SK-N-SH treated with all-trans-retinoic acid at 6 μM for 48 hours (cell line): ENCODE measurements around the gene ALB.

Source experiments
- ATAC-seq: fragments of 200-7000 bp; cut with Tn5 transposase; 3 replicates; pipeline ENCODE4 v1.9.1; 2020; ENCODE audit warnings: mild to moderate bottlenecking, moderate library complexity
- BACH2 ChIP-seq: fragments of 250-450 bp; sonication (Bioruptor Pico); IDR thresholded peaks from 2 replicates; pipeline ENCODE4 v1.9.0; 2021; ENCODE audit warnings: mild to moderate bottlenecking, borderline replicate concordance
- CREB5 ChIP-seq: fragments of 250-450 bp; sonication (Bioruptor Pico); IDR thresholded peaks from 2 replicates; pipeline ENCODE4 v1.5.1; 2020; ENCODE audit warnings: low read depth, mild to moderate bottlenecking, moderate library complexity
- CSDC2 ChIP-seq: fragments of 250-450 bp; sonication (Bioruptor Pico); IDR thresholded peaks from 2 replicates; pipeline ENCODE4 v1.5.0; 2020; ENCODE audit warnings: mild to moderate bottlenecking, moderate library complexity
- GLIS3 ChIP-seq: fragments of 250-450 bp; sonication (Bioruptor Pico); IDR thresholded peaks from 2 replicates; pipeline ENCODE4 v1.5.0; 2020; ENCODE audit warnings: mild to moderate bottlenecking, moderate library complexity
- OSR1 ChIP-seq: fragments of 250-450 bp; sonication (Bioruptor Pico); IDR thresholded peaks from 2 replicates; pipeline ENCODE4 v1.8.0; 2022; ENCODE audit warnings: moderate library complexity, mild to moderate bottlenecking, inconsistent platforms
- PATZ1 ChIP-seq: fragments of 250-450 bp; sonication (Bioruptor Pico); IDR thresholded peaks from 2 replicates; pipeline ENCODE4 v1.8.0; 2020; ENCODE audit warnings: mild to moderate bottlenecking, moderate library complexity, borderline replicate concordance
- PPARA ChIP-seq: fragments of 250-450 bp; sonication (Bioruptor Pico); IDR thresholded peaks from 2 replicates; pipeline ENCODE4 v1.5.0; 2020; ENCODE audit warnings: mild to moderate bottlenecking, borderline replicate concordance
- RARB ChIP-seq: fragments of 250-450 bp; sonication (Bioruptor Pico); IDR thresholded peaks from 2 replicates; pipeline ENCODE4 v1.8.0; 2021; ENCODE audit warnings: mild to moderate bottlenecking, moderate library complexity
- SNAI2 ChIP-seq: fragments of 250-450 bp; sonication (Bioruptor Pico); IDR thresholded peaks from 2 replicates; pipeline ENCODE4 v1.5.0; 2020; ENCODE audit warnings: mild to moderate bottlenecking, moderate library complexity
- TCF4 ChIP-seq: fragments of 250-450 bp; sonication (Bioruptor Pico); IDR thresholded peaks from 2 replicates; pipeline ENCODE4 v1.8.0; 2021; ENCODE audit warnings: mild to moderate bottlenecking, moderate library complexity, borderline replicate concordance
- TOX ChIP-seq: fragments of 250-450 bp; sonication (Bioruptor Pico); IDR thresholded peaks from 2 replicates; pipeline ENCODE4 v1.8.0; 2021; ENCODE audit warnings: mild to moderate bottlenecking, moderate library complexity, borderline replicate concordance
- ZC3H10 ChIP-seq: fragments of 250-450 bp; sonication (Bioruptor Pico); IDR thresholded peaks from 2 replicates; pipeline ENCODE4 v1.5.1; 2021; ENCODE audit warnings: mild to moderate bottlenecking, moderate library complexity
- ZFP3 ChIP-seq: fragments of 250-450 bp; sonication (Bioruptor Pico); IDR thresholded peaks from 2 replicates; pipeline ENCODE4 v1.5.0; 2020; ENCODE audit warnings: mild to moderate bottlenecking, moderate library complexity
- ZNF565 ChIP-seq: fragments of 450-650 bp; formaldehyde crosslinking; conservative IDR thresholded peaks from 2 replicates; pipeline ENCODE4 v1.5.0; 2020; ENCODE audit warnings: low read depth, mild to moderate bottlenecking, moderate library complexity
- ZNF70 ChIP-seq: fragments of 450-650 bp; formaldehyde crosslinking; IDR thresholded peaks from 2 replicates; pipeline ENCODE4 v1.5.0; 2020; ENCODE audit warnings: mild to moderate bottlenecking, moderate library complexity
- TF ChIP-seq, protein P1 (sequence below): fragments of 250-450 bp; sonication (Bioruptor Pico); IDR thresholded peaks from 2 replicates; pipeline ENCODE4 v1.8.0; 2021; ENCODE audit warnings: low read depth, mild to moderate bottlenecking, moderate library complexity, borderline replicate concordance
- TF ChIP-seq, protein P2 (sequence below): fragments of 250-450 bp; sonication (Bioruptor Pico); IDR thresholded peaks from 2 replicates; pipeline ENCODE4 v1.5.0; 2020; ENCODE audit warnings: mild to moderate bottlenecking, moderate library complexity
- TF ChIP-seq, protein P3 (sequence below): fragments of 250-450 bp; sonication (Bioruptor Pico); IDR thresholded peaks from 2 replicates; pipeline ENCODE4 v1.5.1; 2021; ENCODE audit warnings: mild to moderate bottlenecking, moderate library complexity

ALB gene

GRCh38 chr4:73436674-73437557 lies 32.8 kb downstream of the ALB start (continued):
- no peak for TF ChIP-seq CREB5 (CRISPR knock-in tag)
- TF ChIP-seq, all 23 proteins: peak for 0

DNA sequence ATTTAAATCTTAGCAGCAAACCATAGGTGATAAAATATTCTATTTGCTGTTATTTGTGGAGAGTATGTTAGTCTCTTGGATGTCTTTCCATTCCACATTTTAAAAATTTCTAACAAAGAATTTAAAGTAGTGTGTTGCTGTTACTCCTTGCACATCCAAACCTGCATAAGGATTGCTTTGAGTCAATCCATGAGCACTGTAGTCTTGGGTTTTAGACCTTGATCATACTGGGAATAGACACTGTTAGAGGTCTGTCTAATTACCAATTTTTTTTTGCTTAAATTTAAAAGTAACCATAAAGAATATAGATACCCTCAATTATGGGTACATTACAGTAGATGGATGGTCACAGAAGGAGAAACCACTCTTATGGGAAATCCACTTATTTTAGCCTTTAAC lies 33.5 kb downstream of the ALB start:
- TF ChIP-seq ZC3H10 (CRISPR knock-in tag): no peak
- no peak for TF ChIP-seq ZNF70 (CRISPR knock-in tag)
- no peak for TF ChIP-seq PATZ1 (CRISPR knock-in tag)
- no peak for TF ChIP-seq ZFP3 (CRISPR knock-in tag)
- TF ChIP-seq RARB: no peak
- no peak for TF ChIP-seq TOX (CRISPR knock-in tag)
- no peak for TF ChIP-seq ZNF565 (CRISPR knock-in tag)
- TF ChIP-seq OSR1 (CRISPR knock-in tag): no peak
- no peak for TF ChIP-seq GLIS3 (CRISPR knock-in tag)
- TF ChIP-seq CSDC2: no peak
- TF ChIP-seq TCF4: no peak
- no peak for TF ChIP-seq PPARA (CRISPR knock-in tag)
- TF ChIP-seq, all 23 proteins: peak for 0
- ATAC-seq: no peak

DNA sequence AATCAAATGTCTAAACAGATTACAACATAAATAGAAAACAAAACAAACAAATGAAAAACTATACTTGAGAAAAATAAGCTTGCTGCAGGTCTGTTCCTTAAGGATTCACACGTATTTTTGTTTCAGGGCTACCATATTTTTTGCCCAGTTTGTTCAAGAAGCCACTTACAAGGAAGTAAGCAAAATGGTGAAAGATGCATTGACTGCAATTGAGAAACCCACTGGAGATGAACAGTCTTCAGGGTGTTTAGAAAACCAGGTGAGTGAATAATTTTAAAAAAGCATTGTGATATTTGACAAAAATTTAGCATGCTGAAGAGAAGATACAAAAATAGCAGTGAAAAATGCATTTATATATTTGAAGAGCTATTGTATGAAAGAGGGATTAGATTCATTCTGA lies 34.0 kb downstream of the ALB start:
- ATAC-seq: no peak
- TF ChIP-seq, protein P1, sequence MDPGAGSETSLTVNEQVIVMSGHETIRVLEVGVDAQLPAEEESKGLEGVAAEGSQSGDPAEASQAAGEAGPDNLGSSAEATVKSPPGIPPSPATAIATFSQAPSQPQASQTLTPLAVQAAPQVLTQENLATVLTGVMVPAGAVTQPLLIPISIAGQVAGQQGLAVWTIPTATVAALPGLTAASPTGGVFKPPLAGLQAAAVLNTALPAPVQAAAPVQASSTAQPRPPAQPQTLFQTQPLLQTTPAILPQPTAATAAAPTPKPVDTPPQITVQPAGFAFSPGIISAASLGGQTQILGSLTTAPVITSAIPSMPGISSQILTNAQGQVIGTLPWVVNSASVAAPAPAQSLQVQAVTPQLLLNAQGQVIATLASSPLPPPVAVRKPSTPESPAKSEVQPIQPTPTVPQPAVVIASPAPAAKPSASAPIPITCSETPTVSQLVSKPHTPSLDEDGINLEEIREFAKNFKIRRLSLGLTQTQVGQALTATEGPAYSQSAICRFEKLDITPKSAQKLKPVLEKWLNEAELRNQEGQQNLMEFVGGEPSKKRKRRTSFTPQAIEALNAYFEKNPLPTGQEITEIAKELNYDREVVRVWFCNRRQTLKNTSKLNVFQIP (CRISPR knock-in tag): no peak
- TF ChIP-seq CREB5 (CRISPR knock-in tag) (no peak), TOX (CRISPR knock-in tag) (no peak), PPARA (CRISPR knock-in tag) (no peak), BACH2 (CRISPR knock-in tag) (no peak)
- TF ChIP-seq, protein P2, sequence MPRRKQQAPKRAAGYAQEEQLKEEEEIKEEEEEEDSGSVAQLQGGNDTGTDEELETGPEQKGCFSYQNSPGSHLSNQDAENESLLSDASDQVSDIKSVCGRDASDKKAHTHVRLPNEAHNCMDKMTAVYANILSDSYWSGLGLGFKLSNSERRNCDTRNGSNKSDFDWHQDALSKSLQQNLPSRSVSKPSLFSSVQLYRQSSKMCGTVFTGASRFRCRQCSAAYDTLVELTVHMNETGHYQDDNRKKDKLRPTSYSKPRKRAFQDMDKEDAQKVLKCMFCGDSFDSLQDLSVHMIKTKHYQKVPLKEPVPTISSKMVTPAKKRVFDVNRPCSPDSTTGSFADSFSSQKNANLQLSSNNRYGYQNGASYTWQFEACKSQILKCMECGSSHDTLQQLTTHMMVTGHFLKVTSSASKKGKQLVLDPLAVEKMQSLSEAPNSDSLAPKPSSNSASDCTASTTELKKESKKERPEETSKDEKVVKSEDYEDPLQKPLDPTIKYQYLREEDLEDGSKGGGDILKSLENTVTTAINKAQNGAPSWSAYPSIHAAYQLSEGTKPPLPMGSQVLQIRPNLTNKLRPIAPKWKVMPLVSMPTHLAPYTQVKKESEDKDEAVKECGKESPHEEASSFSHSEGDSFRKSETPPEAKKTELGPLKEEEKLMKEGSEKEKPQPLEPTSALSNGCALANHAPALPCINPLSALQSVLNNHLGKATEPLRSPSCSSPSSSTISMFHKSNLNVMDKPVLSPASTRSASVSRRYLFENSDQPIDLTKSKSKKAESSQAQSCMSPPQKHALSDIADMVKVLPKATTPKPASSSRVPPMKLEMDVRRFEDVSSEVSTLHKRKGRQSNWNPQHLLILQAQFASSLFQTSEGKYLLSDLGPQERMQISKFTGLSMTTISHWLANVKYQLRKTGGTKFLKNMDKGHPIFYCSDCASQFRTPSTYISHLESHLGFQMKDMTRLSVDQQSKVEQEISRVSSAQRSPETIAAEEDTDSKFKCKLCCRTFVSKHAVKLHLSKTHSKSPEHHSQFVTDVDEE (CRISPR knock-in tag): no peak

- no peak for ATAC-seq
- no peak for TF ChIP-seq BACH2 (CRISPR knock-in tag)
- no peak for TF ChIP-seq TCF4
- TF ChIP-seq, protein P1 (CRISPR knock-in tag): no peak
- TF ChIP-seq, protein P2 (CRISPR knock-in tag): no peak
- no peak for TF ChIP-seq SNAI2
- TF ChIP-seq, protein P3, sequence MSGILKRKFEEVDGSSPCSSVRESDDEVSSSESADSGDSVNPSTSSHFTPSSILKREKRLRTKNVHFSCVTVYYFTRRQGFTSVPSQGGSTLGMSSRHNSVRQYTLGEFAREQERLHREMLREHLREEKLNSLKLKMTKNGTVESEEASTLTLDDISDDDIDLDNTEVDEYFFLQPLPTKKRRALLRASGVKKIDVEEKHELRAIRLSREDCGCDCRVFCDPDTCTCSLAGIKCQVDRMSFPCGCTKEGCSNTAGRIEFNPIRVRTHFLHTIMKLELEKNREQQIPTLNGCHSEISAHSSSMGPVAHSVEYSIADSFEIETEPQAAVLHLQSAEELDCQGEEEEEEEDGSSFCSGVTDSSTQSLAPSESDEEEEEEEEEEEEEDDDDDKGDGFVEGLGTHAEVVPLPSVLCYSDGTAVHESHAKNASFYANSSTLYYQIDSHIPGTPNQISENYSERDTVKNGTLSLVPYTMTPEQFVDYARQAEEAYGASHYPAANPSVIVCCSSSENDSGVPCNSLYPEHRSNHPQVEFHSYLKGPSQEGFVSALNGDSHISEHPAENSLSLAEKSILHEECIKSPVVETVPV (CRISPR knock-in tag): no peak
- no peak for TF ChIP-seq ZFP3 (CRISPR knock-in tag)
Observed at GRCh38 chr4:73438582-73439215, 34.6 kb downstream of the ALB start.
